Erythroblast (primary cell): ENCODE results near the gene TRNAU1AP.

Source experiments
- GATA1 ChIP-seq: IDR thresholded peaks from 2 replicates; pipeline ENCODE4 v1.6.1; 2011; ENCODE audit warnings: low read depth, mild to moderate bottlenecking, control low read depth, low read length, moderate library complexity
- POLR2A ChIP-seq: IDR thresholded peaks from 2 replicates; pipeline ENCODE4 v1.6.1; 2011; ENCODE audit warnings: mild to moderate bottlenecking, low read length

DNA sequence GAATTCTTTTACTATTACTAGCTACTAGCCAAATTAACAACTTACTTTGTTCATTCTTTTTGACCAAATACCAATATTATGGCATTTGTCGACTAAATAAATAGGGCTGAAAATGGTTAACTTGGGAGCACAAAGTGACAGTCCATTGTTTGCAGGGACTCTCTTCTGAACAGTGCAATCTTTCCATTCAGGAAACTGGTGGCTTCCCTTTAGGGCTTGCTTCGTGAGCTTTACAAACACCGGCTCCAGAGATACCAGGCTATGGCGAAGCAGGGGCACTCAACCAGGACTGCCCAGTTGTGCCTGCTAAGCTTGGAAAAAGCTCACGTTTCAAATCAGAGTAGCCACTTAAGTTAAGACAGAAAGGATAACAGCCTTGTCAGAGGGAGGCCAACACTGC lies 51.5 kb downstream of the TRNAU1AP start:
- TF ChIP-seq POLR2A (no peak), GATA1 (no peak)
